ENCODE measurements around the gene SOX6.

The SOX6 gene

GRCh38 chr11:16364254-16364653, 7.9 kb upstream of the SOX6 start:
- Histone ChIP-seq H3K4me3 (ENCODE audit: low read length in 2 of 2) (no peak overlapping the region), H3K36me3 (ENCODE audit: control insufficient read depth in 2 of 2, insufficient read depth in 2 of 2, low read length in 2 of 2) (no peaks in the 10 kb centered on the region), H3K9ac (ENCODE audit: low read length in 2 of 2) (no peak overlapping the region), H3K4me1 (ENCODE audit: control insufficient read depth, insufficient read depth, low read length) (no peaks in the 10 kb centered on the region), H3K27me3 (ENCODE audit: control insufficient read depth in 1 of 2, insufficient read depth in 2 of 2, low read length in 2 of 2) (no peaks in the 10 kb centered on the region), H3K27ac (ENCODE audit: low read length) (no peak overlapping the region), H3K9me3 (ENCODE audit: control insufficient read depth in 2 of 2, low read length in 2 of 2) (no peaks in the 10 kb centered on the region)

- Histone ChIP-seq H3K36me3 (ENCODE audit: control insufficient read depth in 2 of 2, insufficient read depth in 2 of 2, low read length in 2 of 2) (no peaks in the 10 kb centered on the region), H3K9me3 (ENCODE audit: control insufficient read depth in 2 of 2, low read length in 2 of 2) (no peaks in the 10 kb centered on the region), H3K4me1 (ENCODE audit: control insufficient read depth, insufficient read depth, low read length) (no peaks in the 10 kb centered on the region), H3K27me3 (ENCODE audit: control insufficient read depth in 1 of 2, insufficient read depth in 2 of 2, low read length in 2 of 2) (no peaks in the 10 kb centered on the region), H3K9ac (ENCODE audit: low read length in 2 of 2) (no peak overlapping the region), H3K27ac (ENCODE audit: low read length) (no peak overlapping the region), H3K4me3 (ENCODE audit: low read length in 2 of 2) (no peak overlapping the region)
These were observed 7.4 kb upstream of the SOX6 start for GRCh38 chr11:16363706-16364105.

- H3K36me3 ChIP-seq (ENCODE audit: control insufficient read depth in 2 of 2, insufficient read depth in 2 of 2, low read length in 2 of 2), result no peaks in the 10 kb centered on the region
- no peaks in the 10 kb centered on the region for H3K27me3 ChIP-seq (ENCODE audit: control insufficient read depth in 1 of 2, insufficient read depth in 2 of 2, low read length in 2 of 2)
- H3K4me1 ChIP-seq (ENCODE audit: control insufficient read depth, insufficient read depth, low read length), result no peaks in the 10 kb centered on the region
- no peak overlapping the region for H3K9ac ChIP-seq (ENCODE audit: low read length in 2 of 2)
- no peak overlapping the region for H3K27ac ChIP-seq (ENCODE audit: low read length)
- H3K4me3 ChIP-seq (ENCODE audit: low read length in 2 of 2), result no peak overlapping the region
- no peaks in the 10 kb centered on the region for H3K9me3 ChIP-seq (ENCODE audit: control insufficient read depth in 2 of 2, low read length in 2 of 2)
These were observed 4.9 kb upstream of the SOX6 start for GRCh38 chr11:16361108-16361865.

GRCh38 chr11:16359369-16359768, 3.0 kb upstream of the SOX6 start:
- no peaks in the 10 kb centered on the region for H3K4me1 ChIP-seq (ENCODE audit: control insufficient read depth, insufficient read depth, low read length)
- H3K36me3 ChIP-seq (ENCODE audit: control insufficient read depth in 2 of 2, insufficient read depth in 2 of 2, low read length in 2 of 2), result no peaks in the 10 kb centered on the region
- H3K27me3 ChIP-seq (ENCODE audit: control insufficient read depth in 1 of 2, insufficient read depth in 2 of 2, low read length in 2 of 2), result no peaks in the 10 kb centered on the region
- H3K4me3 ChIP-seq (ENCODE audit: low read length in 2 of 2), result no peak overlapping the region
- no peak overlapping the region for H3K27ac ChIP-seq (ENCODE audit: low read length)
- H3K9ac ChIP-seq (ENCODE audit: low read length in 2 of 2), result no peak overlapping the region
- H3K9me3 ChIP-seq (ENCODE audit: control insufficient read depth in 2 of 2, low read length in 2 of 2), result no peaks in the 10 kb centered on the region

GRCh38 chr11:16358726-16359125, 2.4 kb upstream of the SOX6 start:
- Histone ChIP-seq H3K36me3 (ENCODE audit: control insufficient read depth in 2 of 2, insufficient read depth in 2 of 2, low read length in 2 of 2) (no peaks in the 10 kb centered on the region), H3K4me1 (ENCODE audit: control insufficient read depth, insufficient read depth, low read length) (no peaks in the 10 kb centered on the region), H3K9me3 (ENCODE audit: control insufficient read depth in 2 of 2, low read length in 2 of 2) (no peaks in the 10 kb centered on the region), H3K9ac (ENCODE audit: low read length in 2 of 2) (no peak overlapping the region), H3K27ac (ENCODE audit: low read length) (no peak overlapping the region), H3K4me3 (ENCODE audit: low read length in 2 of 2) (no peak overlapping the region), H3K27me3 (ENCODE audit: control insufficient read depth in 1 of 2, insufficient read depth in 2 of 2, low read length in 2 of 2) (no peaks in the 10 kb centered on the region)

- Histone ChIP-seq H3K9ac (ENCODE audit: low read length in 2 of 2) (no peak overlapping the region), H3K27me3 (ENCODE audit: control insufficient read depth in 1 of 2, insufficient read depth in 2 of 2, low read length in 2 of 2) (no peaks in the 10 kb centered on the region), H3K36me3 (ENCODE audit: control insufficient read depth in 2 of 2, insufficient read depth in 2 of 2, low read length in 2 of 2) (no peaks in the 10 kb centered on the region), H3K4me3 (ENCODE audit: low read length in 2 of 2) (no peak overlapping the region), H3K9me3 (ENCODE audit: control insufficient read depth in 2 of 2, low read length in 2 of 2) (no peaks in the 10 kb centered on the region), H3K4me1 (ENCODE audit: control insufficient read depth, insufficient read depth, low read length) (no peaks in the 10 kb centered on the region), H3K27ac (ENCODE audit: low read length) (no peak overlapping the region)
These were observed 1.4 kb upstream of the SOX6 start for GRCh38 chr11:16357775-16358174.

GRCh38 chr11:16356761-16357393, 531 bp upstream of the SOX6 start:
- H3K36me3 ChIP-seq (ENCODE audit: control insufficient read depth in 2 of 2, insufficient read depth in 2 of 2, low read length in 2 of 2), result no peaks in the 10 kb centered on the region
- H3K9ac ChIP-seq (ENCODE audit: low read length in 2 of 2), result no peak overlapping the region
- no peaks in the 10 kb centered on the region for H3K9me3 ChIP-seq (ENCODE audit: control insufficient read depth in 2 of 2, low read length in 2 of 2)
- no peak overlapping the region for H3K27ac ChIP-seq (ENCODE audit: low read length)
- H3K4me1 ChIP-seq (ENCODE audit: control insufficient read depth, insufficient read depth, low read length), result no peaks in the 10 kb centered on the region
- H3K27me3 ChIP-seq (ENCODE audit: control insufficient read depth in 1 of 2, insufficient read depth in 2 of 2, low read length in 2 of 2), result no peaks in the 10 kb centered on the region
- H3K4me3 ChIP-seq (ENCODE audit: low read length in 2 of 2), result no peak overlapping the region

- H3K36me3 ChIP-seq (ENCODE audit: control insufficient read depth in 2 of 2, insufficient read depth in 2 of 2, low read length in 2 of 2), result no peaks in the 10 kb centered on the region
- no peak overlapping the region for H3K27ac ChIP-seq (ENCODE audit: low read length)
- no peaks in the 10 kb centered on the region for H3K9me3 ChIP-seq (ENCODE audit: control insufficient read depth in 2 of 2, low read length in 2 of 2)
- no peaks in the 10 kb centered on the region for H3K27me3 ChIP-seq (ENCODE audit: control insufficient read depth in 1 of 2, insufficient read depth in 2 of 2, low read length in 2 of 2)
- no peak overlapping the region for H3K9ac ChIP-seq (ENCODE audit: low read length in 2 of 2)
- no peaks in the 10 kb centered on the region for H3K4me1 ChIP-seq (ENCODE audit: control insufficient read depth, insufficient read depth, low read length)
- no peak overlapping the region for H3K4me3 ChIP-seq (ENCODE audit: low read length in 2 of 2)
These were observed 3.6 kb downstream of the SOX6 start for GRCh38 chr11:16352707-16353106.

GRCh38 chr11:16350125-16350524, 6.2 kb downstream of the SOX6 start:
- Histone ChIP-seq H3K36me3 (ENCODE audit: control insufficient read depth in 2 of 2, insufficient read depth in 2 of 2, low read length in 2 of 2) (no peaks in the 10 kb centered on the region), H3K4me1 (ENCODE audit: control insufficient read depth, insufficient read depth, low read length) (no peaks in the 10 kb centered on the region), H3K27me3 (ENCODE audit: control insufficient read depth in 1 of 2, insufficient read depth in 2 of 2, low read length in 2 of 2) (no peaks in the 10 kb centered on the region), H3K27ac (ENCODE audit: low read length) (no peak overlapping the region), H3K9ac (ENCODE audit: low read length in 2 of 2) (no peak overlapping the region), H3K4me3 (ENCODE audit: low read length in 2 of 2) (no peak overlapping the region), H3K9me3 (ENCODE audit: control insufficient read depth in 2 of 2, low read length in 2 of 2) (no peaks in the 10 kb centered on the region)

- no peak overlapping the region for H3K27ac ChIP-seq (ENCODE audit: low read length)
- no peaks in the 10 kb centered on the region for H3K9me3 ChIP-seq (ENCODE audit: control insufficient read depth in 2 of 2, low read length in 2 of 2)
- no peaks in the 10 kb centered on the region for H3K4me1 ChIP-seq (ENCODE audit: control insufficient read depth, insufficient read depth, low read length)
- no peak overlapping the region for H3K4me3 ChIP-seq (ENCODE audit: low read length in 2 of 2)
- no peak overlapping the region for H3K9ac ChIP-seq (ENCODE audit: low read length in 2 of 2)
- no peaks in the 10 kb centered on the region for H3K27me3 ChIP-seq (ENCODE audit: control insufficient read depth in 1 of 2, insufficient read depth in 2 of 2, low read length in 2 of 2)
- H3K36me3 ChIP-seq (ENCODE audit: control insufficient read depth in 2 of 2, insufficient read depth in 2 of 2, low read length in 2 of 2), result no peaks in the 10 kb centered on the region
These were observed 8.2 kb downstream of the SOX6 start for GRCh38 chr11:16347928-16348685.

GRCh38 chr11:16346975-16347374, 9.4 kb downstream of the SOX6 start:
- Histone ChIP-seq H3K36me3 (ENCODE audit: control insufficient read depth in 2 of 2, insufficient read depth in 2 of 2, low read length in 2 of 2) (no peaks in the 10 kb centered on the region), H3K9ac (ENCODE audit: low read length in 2 of 2) (no peak overlapping the region), H3K27me3 (ENCODE audit: control insufficient read depth in 1 of 2, insufficient read depth in 2 of 2, low read length in 2 of 2) (no peaks in the 10 kb centered on the region), H3K27ac (ENCODE audit: low read length) (no peak overlapping the region), H3K4me1 (ENCODE audit: control insufficient read depth, insufficient read depth, low read length) (no peaks in the 10 kb centered on the region), H3K4me3 (ENCODE audit: low read length in 2 of 2) (no peak overlapping the region), H3K9me3 (ENCODE audit: control insufficient read depth in 2 of 2, low read length in 2 of 2) (no peaks in the 10 kb centered on the region)
